PC-9 (cell line): ENCODE data around the gene CDK5RAP2.

Source experiments
- EZH2 ChIP-seq: fragments of 200-600 bp; sonication (generic); IDR thresholded peaks from 2 replicates; pipeline ENCODE4 v1.8.0; 2017; ENCODE audit warnings: antibody characterized with exemption, low read depth
- TF ChIP-seq, protein P1 (sequence below): fragments of 200-600 bp; sonication (generic); conservative IDR thresholded peaks from 2 replicates; pipeline ENCODE4 v1.6.1; 2017; ENCODE audit warnings: mixed run types, antibody characterized with exemption, mild to moderate bottlenecking, moderate library complexity

GRCh38 chr9:120396418-120396817 is 183.5 kb downstream of the CDK5RAP2 start:
- TF ChIP-seq, protein P1, sequence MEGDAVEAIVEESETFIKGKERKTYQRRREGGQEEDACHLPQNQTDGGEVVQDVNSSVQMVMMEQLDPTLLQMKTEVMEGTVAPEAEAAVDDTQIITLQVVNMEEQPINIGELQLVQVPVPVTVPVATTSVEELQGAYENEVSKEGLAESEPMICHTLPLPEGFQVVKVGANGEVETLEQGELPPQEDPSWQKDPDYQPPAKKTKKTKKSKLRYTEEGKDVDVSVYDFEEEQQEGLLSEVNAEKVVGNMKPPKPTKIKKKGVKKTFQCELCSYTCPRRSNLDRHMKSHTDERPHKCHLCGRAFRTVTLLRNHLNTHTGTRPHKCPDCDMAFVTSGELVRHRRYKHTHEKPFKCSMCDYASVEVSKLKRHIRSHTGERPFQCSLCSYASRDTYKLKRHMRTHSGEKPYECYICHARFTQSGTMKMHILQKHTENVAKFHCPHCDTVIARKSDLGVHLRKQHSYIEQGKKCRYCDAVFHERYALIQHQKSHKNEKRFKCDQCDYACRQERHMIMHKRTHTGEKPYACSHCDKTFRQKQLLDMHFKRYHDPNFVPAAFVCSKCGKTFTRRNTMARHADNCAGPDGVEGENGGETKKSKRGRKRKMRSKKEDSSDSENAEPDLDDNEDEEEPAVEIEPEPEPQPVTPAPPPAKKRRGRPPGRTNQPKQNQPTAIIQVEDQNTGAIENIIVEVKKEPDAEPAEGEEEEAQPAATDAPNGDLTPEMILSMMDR, result no peak
- TF ChIP-seq EZH2, result no peak
